Measurements from ENCODE around the gene CCT7.

The CCT7 gene

DNA sequence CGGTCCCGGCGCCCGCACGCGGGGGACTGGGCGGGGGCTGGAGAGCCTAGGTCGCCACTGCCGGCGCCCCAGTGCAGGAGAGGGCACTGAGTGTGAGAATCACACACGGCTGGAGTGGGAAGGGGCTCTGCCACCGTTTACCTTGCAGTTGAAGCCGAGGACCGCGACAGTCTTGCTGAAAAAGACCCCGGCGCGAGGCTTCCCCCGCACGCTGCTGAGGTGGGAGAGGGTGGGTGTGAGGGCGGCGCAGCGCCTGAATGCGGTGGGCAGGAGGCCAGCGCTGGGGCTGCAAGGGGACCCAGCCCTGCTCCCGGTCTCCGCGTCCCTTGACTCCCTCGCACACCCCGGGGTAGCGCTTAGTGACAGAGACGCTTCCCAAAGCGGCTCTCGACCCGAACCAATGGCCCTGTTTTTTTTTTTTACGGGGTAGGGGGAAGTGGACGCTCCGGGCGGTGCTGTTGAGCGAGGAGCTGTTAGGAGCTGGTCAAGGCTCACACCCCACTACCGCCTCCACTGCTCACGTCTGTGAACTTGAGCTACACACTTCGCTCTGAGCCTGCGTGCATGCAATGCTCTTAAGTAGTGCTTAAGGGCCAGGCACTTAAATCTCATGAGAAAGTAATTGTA is 30.9 kb upstream of the CCT7 start:
- TF ChIP-seq SIN3A (IDR thresholded peaks at IDR 0.05; ENCODE audit: borderline replicate concordance, insufficient read depth, low read length), result no peak
- no peak for TF ChIP-seq POLR2AphosphoS5 (IDR thresholded peaks at IDR 0.05; ENCODE audit: low read depth, low read length)
- TF ChIP-seq TAF1 (IDR thresholded peaks at IDR 0.05; ENCODE audit: borderline replicate concordance, insufficient read depth, low read length), result no peak
- TF ChIP-seq REST (IDR thresholded peaks at IDR 0.05; ENCODE audit: insufficient read depth in 1 of 2, low read depth in 2 of 2, low read length in 2 of 2), result no peak
- no peak for TF ChIP-seq FOXP2 (optimal IDR thresholded peaks at IDR 0.05; ENCODE audit: borderline replicate concordance, extremely low read depth, extremely low read length, insufficient read depth)

DNA sequence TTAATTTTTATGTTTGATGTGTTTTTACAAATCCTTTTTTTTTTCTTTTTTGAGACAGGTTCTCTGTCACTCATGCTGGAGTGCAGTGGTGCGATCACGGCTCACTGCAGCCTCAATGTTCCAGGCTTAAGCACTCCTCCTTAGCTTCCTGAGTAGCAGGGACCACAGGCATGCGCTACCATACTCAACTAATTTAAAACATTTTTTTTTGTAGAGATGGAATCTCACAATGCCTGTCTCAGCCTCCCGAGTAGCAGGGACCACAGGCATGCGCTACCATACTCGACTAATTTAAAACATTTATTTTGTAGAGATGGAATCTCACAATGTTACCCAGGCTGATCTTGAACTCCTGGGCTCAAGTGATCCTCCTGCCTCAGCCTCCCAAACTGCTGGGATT is 28.5 kb upstream of the CCT7 start:
- no peak for TF ChIP-seq REST (IDR thresholded peaks at IDR 0.05; ENCODE audit: insufficient read depth in 1 of 2, low read depth in 2 of 2, low read length in 2 of 2)
- no peak for TF ChIP-seq FOXP2 (optimal IDR thresholded peaks at IDR 0.05; ENCODE audit: borderline replicate concordance, extremely low read depth, extremely low read length, insufficient read depth)

- TF ChIP-seq POLR2AphosphoS5 (IDR thresholded peaks at IDR 0.05; ENCODE audit: low read depth, low read length) (no peak), TAF1 (IDR thresholded peaks at IDR 0.05; ENCODE audit: borderline replicate concordance, insufficient read depth, low read length) (no peak), FOXP2 (optimal IDR thresholded peaks at IDR 0.05; ENCODE audit: borderline replicate concordance, extremely low read depth, extremely low read length, insufficient read depth) (no peak), SIN3A (IDR thresholded peaks at IDR 0.05; ENCODE audit: borderline replicate concordance, insufficient read depth, low read length) (no peak), REST (IDR thresholded peaks at IDR 0.05; ENCODE audit: insufficient read depth in 1 of 2, low read depth in 2 of 2, low read length in 2 of 2) (no peak)
Observed at GRCh38 chr2:73208258-73208657, 25.9 kb upstream of the CCT7 start.

GRCh38 chr2:73210019-73210418 is 24.1 kb upstream of the CCT7 start:
- no peak for TF ChIP-seq SIN3A (IDR thresholded peaks at IDR 0.05; ENCODE audit: borderline replicate concordance, insufficient read depth, low read length)
- TF ChIP-seq REST (IDR thresholded peaks at IDR 0.05; ENCODE audit: insufficient read depth in 1 of 2, low read depth in 2 of 2, low read length in 2 of 2), result no peak
- no peak for TF ChIP-seq POLR2AphosphoS5 (IDR thresholded peaks at IDR 0.05; ENCODE audit: low read depth, low read length)
- no peak for TF ChIP-seq FOXP2 (optimal IDR thresholded peaks at IDR 0.05; ENCODE audit: borderline replicate concordance, extremely low read depth, extremely low read length, insufficient read depth)
- no peak for TF ChIP-seq TAF1 (IDR thresholded peaks at IDR 0.05; ENCODE audit: borderline replicate concordance, insufficient read depth, low read length)

GRCh38 chr2:73210696-73211095 is 23.4 kb upstream of the CCT7 start:
- no peak for TF ChIP-seq REST (IDR thresholded peaks at IDR 0.05; ENCODE audit: insufficient read depth in 1 of 2, low read depth in 2 of 2, low read length in 2 of 2)
- TF ChIP-seq POLR2AphosphoS5 (IDR thresholded peaks at IDR 0.05; ENCODE audit: low read depth, low read length), result no peak
- TF ChIP-seq TAF1 (IDR thresholded peaks at IDR 0.05; ENCODE audit: borderline replicate concordance, insufficient read depth, low read length), result no peak
- no peak for TF ChIP-seq FOXP2 (optimal IDR thresholded peaks at IDR 0.05; ENCODE audit: borderline replicate concordance, extremely low read depth, extremely low read length, insufficient read depth)
- TF ChIP-seq SIN3A (IDR thresholded peaks at IDR 0.05; ENCODE audit: borderline replicate concordance, insufficient read depth, low read length), result no peak
